A172 (cell line): ENCODE data around the gene NIT2. TPM values are rescaled to one million over a fixed set of nuclear protein-coding genes. Genes with fewer than 3 reads are reported as not detected.

ENCODE experiments used
- DNase-seq: peaks from one replicate; pipeline ENCODE4 v3.0.0-alpha.2; 2015; ENCODE audit warnings: low spot score
- total RNA-seq: library from RNA; depleted of rRNA; stranded (reverse); fragments of >200 nt; shearing (Covaris generic); gene quantifications from 2 replicates; pipeline ENCODE4 v1.2.3, GENCODE V29; 2014; rRNA removed

NIT2 gene
- total RNA-seq, 1 experiment from 2014 or later, result 110 TPM

DNA sequence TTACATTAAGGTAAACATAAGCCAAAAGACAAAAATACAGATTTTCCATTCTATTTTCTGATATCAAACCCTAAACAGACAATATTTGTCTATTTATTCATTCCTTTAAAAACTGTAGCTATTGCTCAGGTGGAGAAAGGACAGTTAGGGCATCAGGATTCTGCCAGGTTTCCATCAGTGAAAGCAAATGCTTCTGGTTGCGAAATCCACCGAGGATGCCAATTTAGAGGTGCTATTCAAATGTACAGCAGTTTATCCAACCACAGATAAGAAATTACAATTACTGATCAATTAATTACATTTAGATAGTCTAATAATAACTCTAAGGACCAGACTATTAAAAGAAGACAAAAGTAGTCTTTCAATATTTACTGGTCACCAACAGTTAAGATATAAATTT is 62.4 kb downstream of the NIT2 start:
- no peak for DNase-seq

DNA sequence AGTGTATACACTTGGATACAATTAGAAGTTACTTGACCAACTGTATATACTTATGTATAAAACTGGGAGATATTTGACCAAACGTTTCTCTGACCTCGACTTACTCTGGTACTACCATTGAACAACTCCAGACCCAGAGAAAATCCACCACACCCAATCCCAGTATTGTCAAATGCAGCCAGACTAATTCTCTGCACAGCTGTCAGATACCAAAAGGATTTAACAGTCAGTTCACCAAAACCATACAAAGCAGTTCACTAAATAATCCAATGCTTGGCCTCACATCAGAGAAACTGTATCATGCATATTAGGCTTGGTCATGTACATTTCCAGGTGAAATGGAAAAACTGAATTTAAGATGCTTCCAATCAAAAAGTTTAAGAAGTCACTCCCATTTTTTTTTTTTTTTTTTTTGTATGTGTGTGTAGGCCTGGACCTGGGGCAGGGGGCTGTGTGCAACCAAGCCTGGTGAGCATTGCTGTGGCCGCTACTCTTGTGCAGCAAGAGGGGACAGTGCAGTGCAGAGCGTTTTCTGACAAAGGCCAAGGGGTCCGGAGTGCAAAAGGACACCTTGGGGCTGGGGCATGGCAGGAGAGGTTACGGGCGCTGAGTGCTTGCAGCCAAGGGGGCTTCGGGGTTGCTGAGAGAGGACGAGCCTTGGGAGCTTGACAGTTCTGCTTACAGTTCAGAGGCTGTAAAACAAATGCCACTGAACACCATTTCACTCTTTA is 64.9 kb downstream of the NIT2 start:
- no peak for DNase-seq

DNA sequence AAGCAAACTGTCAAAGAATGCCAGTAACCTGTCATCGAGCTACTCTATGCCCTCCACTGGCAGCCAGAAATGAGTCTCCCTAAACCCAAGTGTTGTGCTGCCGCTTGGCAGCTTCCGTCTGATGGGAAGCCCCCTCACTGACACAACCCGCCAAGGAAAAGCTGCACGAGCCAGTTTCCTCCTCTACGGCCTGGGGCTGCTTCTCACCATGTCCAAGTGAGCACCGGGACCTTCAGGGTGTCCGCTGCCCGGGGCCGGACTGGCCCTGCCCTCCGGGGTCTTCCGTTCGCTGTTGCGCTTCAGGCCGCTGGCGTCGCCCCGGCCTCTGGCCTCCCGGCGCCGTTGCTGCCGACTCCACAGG is 65.8 kb downstream of the NIT2 start:
- DNase-seq, result peak; percentile 9

- DNase-seq, result peak; percentile 99
These were observed 66.5 kb downstream of the NIT2 start, which contains the start of the genes LNP1 and TOMM70 for GRCh38 chr3:100400780-100401673. LNP1 (plus strand) TSS chr3:100401539; CDS start chr3:100429730, 28,191 bp downstream. TOMM70 (minus strand) TSS chr3:100401089; CDS start chr3:100400949, 140 bp downstream.

DNA sequence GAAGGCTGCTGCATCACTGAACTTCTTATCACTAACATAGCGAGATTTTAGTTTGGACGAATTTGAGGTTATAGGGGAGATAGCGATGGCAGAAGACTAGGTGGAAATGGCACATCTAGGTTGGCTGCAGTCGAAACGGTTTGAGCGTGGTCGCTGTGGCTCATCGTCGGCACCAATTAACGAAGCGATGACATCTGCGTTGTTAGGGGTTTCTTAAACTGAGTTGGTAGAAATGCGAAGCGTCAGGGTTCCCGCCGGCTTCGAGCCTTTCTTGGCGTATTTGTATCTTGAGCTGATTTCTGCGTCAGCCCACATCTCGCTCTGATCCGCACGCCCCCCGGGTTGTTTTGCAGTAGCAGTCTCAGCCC is 67.1 kb downstream of the NIT2 start:
- no peak for DNase-seq

- DNase-seq, result peak; percentile 14
These were observed 67.7 kb downstream of the NIT2 start for GRCh38 chr3:100402256-100402655.

DNA sequence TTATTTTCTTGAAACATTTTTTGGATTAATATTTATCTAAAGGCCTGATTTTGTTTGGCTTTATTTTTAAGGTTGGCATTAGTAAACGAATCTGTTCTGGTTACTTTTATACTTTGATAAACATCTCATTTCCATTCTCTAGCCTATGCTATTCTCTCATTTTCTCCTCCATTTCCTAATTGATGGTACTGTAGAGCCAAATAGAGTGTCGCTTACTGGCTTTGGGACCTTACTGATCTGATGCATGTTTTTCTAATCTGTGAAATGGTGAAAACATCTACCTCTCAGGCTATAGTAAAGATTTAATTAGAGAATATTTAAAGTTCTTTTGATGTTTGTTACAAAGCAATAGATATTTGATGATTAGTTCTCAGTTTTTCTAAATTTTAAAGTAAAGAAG is 68.3 kb downstream of the NIT2 start:
- no peak for DNase-seq

- DNase-seq, result no peak
These were observed 69.0 kb downstream of the NIT2 start for GRCh38 chr3:100403362-100404249.

- no peak for DNase-seq
These were observed 69.6 kb downstream of the NIT2 start for GRCh38 chr3:100404250-100404548.

DNA sequence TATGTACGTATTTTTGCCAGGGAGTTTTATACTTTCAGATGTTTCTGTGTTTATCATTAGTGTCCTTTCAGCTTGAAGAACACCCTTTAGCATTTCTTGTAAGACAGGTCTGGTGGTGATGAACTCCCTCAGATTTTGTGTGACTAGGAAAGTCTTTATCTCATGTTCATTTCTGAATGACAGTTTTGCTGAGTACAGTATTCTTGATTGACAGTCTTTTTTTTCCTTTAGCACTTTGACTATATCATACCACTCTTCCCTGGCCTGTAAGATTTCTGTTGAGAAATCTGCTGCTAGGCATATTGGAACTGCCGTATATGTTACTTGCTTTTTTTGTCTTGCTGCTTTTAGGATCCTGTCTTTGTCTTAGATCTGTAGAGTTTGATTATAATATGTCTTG is 72.6 kb downstream of the NIT2 start:
- DNase-seq, result no peak

- no peak for DNase-seq
These were observed 73.5 kb downstream of the NIT2 start for GRCh38 chr3:100407977-100408532.

Other genes starting within 250 kb of the NIT2 start
- 29.0 and 48.1 TPM in 2 replicates for gene FILIP1L, start 220.3 kb upstream of the NIT2 start, total RNA-seq
- 49.8 and 57.0 TPM in 2 replicates for gene TBC1D23, start 73.8 kb upstream of the NIT2 start, total RNA-seq
- gene TOMM70, start 66.3 kb downstream of the NIT2 start, total RNA-seq, result 81.8 and 91.7 TPM in 2 replicates
- gene LNP1, start 66.8 kb downstream of the NIT2 start, total RNA-seq, result 2.4 and 2.8 TPM in 2 replicates
- 11.5 and 17.9 TPM in 2 replicates for gene TMEM45A, start 157.9 kb downstream of the NIT2 start, total RNA-seq